PC-9 (cell line): ENCODE data around the gene KLRD1. TPM values are rescaled to one million over a fixed set of nuclear protein-coding genes. Genes with fewer than 3 reads are reported as not detected.

ENCODE experiments used
- BruUV-seq: library from RNA; stranded (reverse); fragments of 400-500 nt; replicated peaks from 2 replicates; lab custom pipeline; 2021; lab: Mats Ljungman, UMichigan
- CTCF ChIA-PET: fragments of 300-600 bp; sonication (Branson Sonifier 250); formaldehyde crosslinking; loops from one replicate; lab custom pipeline; 2022; ENCODE audit warnings: antibody characterized with exemption; lab: Charles Lee
- POLR2A ChIA-PET: fragments of 300-600 bp; sonication (Branson Sonifier 250); formaldehyde crosslinking; loops from one replicate; lab custom pipeline; 2022; ENCODE audit warnings: antibody characterized with exemption; ENCODE audit not compliant: unreplicated experiment; lab: Charles Lee
- DNase-seq, 2 experiments: peaks; one replicate each; pipeline versions ENCODE4 v3.0.0 to v3.0.0-alpha.2; 2015 to 2022; ENCODE audit warnings: mixed read lengths in 1 of 2
- H2AFZ ChIP-seq: fragments of 200-600 bp; sonication (generic); 2 replicates; pipeline ENCODE4 v1.8.1; 2017; ENCODE audit warnings: antibody characterized with exemption
- H3F3A ChIP-seq: fragments of 200-600 bp; sonication (generic); 2 replicates; pipeline ENCODE4 v1.8.1; 2017; ENCODE audit warnings: antibody characterized with exemption, mild to moderate bottlenecking, low read depth; ENCODE audit not compliant: insufficient read depth
- H3K27ac ChIP-seq: fragments of 200-600 bp; sonication (generic); 2 replicates; pipeline ENCODE4 v1.6.1; 2016; ENCODE audit warnings: mixed run types
- H3K27me3 ChIP-seq: fragments of 200-600 bp; sonication (generic); 2 replicates; pipeline ENCODE4 v1.6.1; 2016; ENCODE audit warnings: low read depth, mixed run types; ENCODE audit not compliant: insufficient read depth
- H3K36me3 ChIP-seq: fragments of 200-600 bp; sonication (generic); 2 replicates; pipeline ENCODE4 v1.6.1; 2016; ENCODE audit warnings: low read depth, mixed run types
- H3K4me1 ChIP-seq: fragments of 200-600 bp; sonication (generic); replicated peaks from 2 replicates; pipeline ENCODE4 v1.6.1; 2016; ENCODE audit warnings: mixed run types; ENCODE audit not compliant: insufficient read depth
- H3K4me2 ChIP-seq: fragments of 200-600 bp; sonication (generic); 2 replicates; pipeline ENCODE4 v1.6.1; 2017; ENCODE audit warnings: mixed run types
- H3K4me3 ChIP-seq: fragments of 200-600 bp; sonication (generic); 2 replicates; pipeline ENCODE4 v1.6.1; 2016; ENCODE audit warnings: mixed run types
- H3K79me2 ChIP-seq: fragments of 200-600 bp; sonication (generic); 2 replicates; pipeline ENCODE4 v1.6.1; 2017; ENCODE audit warnings: low read depth, mixed run types
- H3K9me2 ChIP-seq: fragments of 200-600 bp; sonication (generic); 2 replicates; pipeline ENCODE4 v1.8.1; 2017; ENCODE audit warnings: mild to moderate bottlenecking; ENCODE audit not compliant: insufficient read depth
- H3K9me3 ChIP-seq: fragments of 200-600 bp; sonication (generic); 2 replicates; pipeline ENCODE4 v1.8.1; 2016; ENCODE audit warnings: low read depth; ENCODE audit not compliant: insufficient read depth
- H4K20me1 ChIP-seq: fragments of 200-600 bp; sonication (generic); 2 replicates; pipeline ENCODE4 v1.8.1; 2017; ENCODE audit not compliant: insufficient read depth
- CTCF ChIP-seq: fragments of 200-600 bp; sonication (generic); conservative IDR thresholded peaks from 2 replicates; pipeline ENCODE4 v1.6.1; 2017; ENCODE audit warnings: mixed run types, antibody characterized with exemption, mild to moderate bottlenecking, moderate library complexity
- EZH2 ChIP-seq: fragments of 200-600 bp; sonication (generic); IDR thresholded peaks from 2 replicates; pipeline ENCODE4 v1.8.0; 2017; ENCODE audit warnings: antibody characterized with exemption, low read depth
- intact Hi-C: fragments of 100-400 bp; cut with micrococcal nuclease; formaldehyde crosslinking; loops from one replicate; pipeline ENCODE4 v1.10.0; 2022; ENCODE audit not compliant: unreplicated experiment
- total RNA-seq: library from RNA; stranded (reverse); gene quantifications from 2 replicates; pipeline ENCODE4 v1.2.3, GENCODE V29; 2021

KLRD1 gene
- total RNA-seq, 1 experiment from 2014 or later: 0.68 TPM

- no peak for TF ChIP-seq CTCF
- TF ChIP-seq EZH2: no peak
- no peaks in the 10 kb centered on the region for H3K36me3 ChIP-seq
- H3K27ac ChIP-seq: no peak overlapping the region
- no peak overlapping the region for H2AFZ ChIP-seq
- no peaks in the 10 kb centered on the region for H3K9me3 ChIP-seq
- ChIA-PET POLR2A (interaction anchor here (0.6 kb wide), 1 partner anchor 92 kb away, joined by 6 read pairs; no protein-coding TSS in a partner anchor), CTCF (no interaction called here)
- H3K27me3 ChIP-seq: no peaks in the 10 kb centered on the region
- H4K20me1 ChIP-seq: no peaks in the 10 kb centered on the region
- 0 out of 2 replicates have a peak, but pooled peaks cover 3% of the 10 kb centered on the region for H3K4me1 ChIP-seq
- no peak overlapping the region for H3K4me3 ChIP-seq
- H3K9me2 ChIP-seq: no peaks in the 10 kb centered on the region; the same call in 1 of the 2 replicates
- intact Hi-C loops: no loop called here
- no peaks in the 10 kb centered on the region for H3F3A ChIP-seq
- no peak overlapping the region for H3K4me2 ChIP-seq
- no peaks in the 10 kb centered on the region for H3K79me2 ChIP-seq
- no peak for DNase-seq
- BruUV-seq: no TSS peak
Observed at GRCh38 chr12:10279937-10280336, 27.7 kb upstream of the KLRD1 start.

- ChIA-PET CTCF (no interaction called here), POLR2A (no interaction called here)
- BruUV-seq: no TSS peak
- H3K4me3 ChIP-seq: no peak overlapping the region
- H2AFZ ChIP-seq: peak overlapping the region; percentile 31; the same call in 1 of the 2 replicates
- H3K4me2 ChIP-seq: no peak overlapping the region
- DNase-seq: no peak
- H3K36me3 ChIP-seq: no peaks in the 10 kb centered on the region
- H3F3A ChIP-seq: no peaks in the 10 kb centered on the region
- no peaks in the 10 kb centered on the region for H3K9me3 ChIP-seq
- no peak for TF ChIP-seq CTCF
- no peak for TF ChIP-seq EZH2
- H3K4me1 ChIP-seq: no peaks in the 10 kb centered on the region
- H3K27me3 ChIP-seq: no peaks in the 10 kb centered on the region
- H3K9me2 ChIP-seq: no peaks in the 10 kb centered on the region; the same call in 1 of the 2 replicates
- intact Hi-C loops: no loop called here
- H3K79me2 ChIP-seq: no peaks in the 10 kb centered on the region
- no peaks in the 10 kb centered on the region for H4K20me1 ChIP-seq
- H3K27ac ChIP-seq: no peak overlapping the region
Observed at GRCh38 chr12:10283027-10283426, 24.6 kb upstream of the KLRD1 start.

- H3K4me3 ChIP-seq: no peak overlapping the region
- POLR2A ChIA-PET: no interaction called here
- H3K9me2 ChIP-seq: no peaks in the 10 kb centered on the region
- BruUV-seq: no TSS peak
- no peak for DNase-seq
- CTCF ChIA-PET: no interaction called here
- H2AFZ ChIP-seq: 0 out of 2 replicates have a peak overlapping the region, but pooled peaks have one; percentile 39
- intact Hi-C loops: no loop called here
- H3K27me3 ChIP-seq: no peaks in the 10 kb centered on the region
- no peaks in the 10 kb centered on the region for H4K20me1 ChIP-seq
- H3K4me1 ChIP-seq: no peaks in the 10 kb centered on the region
- H3K36me3 ChIP-seq: no peaks in the 10 kb centered on the region
- TF ChIP-seq CTCF (no peak), EZH2 (no peak)
- H3K27ac ChIP-seq: no peak overlapping the region
- H3F3A ChIP-seq: no peaks in the 10 kb centered on the region
- no peak overlapping the region for H3K4me2 ChIP-seq
- H3K9me3 ChIP-seq: no peaks in the 10 kb centered on the region
- H3K79me2 ChIP-seq: no peaks in the 10 kb centered on the region
Observed at GRCh38 chr12:10285919-10286318, 21.8 kb upstream of the KLRD1 start.
